Activated CD8-positive, alpha-beta T cell treated with anti-CD3 and anti-CD28 coated beads for 36 hours (primary cell): ENCODE measurements around the gene TMEM244. TPM values are rescaled to one million over a fixed set of nuclear protein-coding genes. Genes with fewer than 3 reads are reported as not detected.

Experiments
- ATAC-seq: fragments of 200-7000 bp; cut with Tn5 transposase; one replicate; pipeline ENCODE4 v1.10.0; 2021; ENCODE audit warnings: mild to moderate bottlenecking, moderate library complexity
- CTCF ChIA-PET: fragments of 350-600 bp; sonication (Branson Sonifier 250); formaldehyde crosslinking; loops from one replicate; lab custom pipeline; 2021; ENCODE audit warnings: antibody characterized with exemption; lab: Charles Lee
- POLR2A ChIA-PET: fragments of 350-600 bp; sonication (Branson Sonifier 250); formaldehyde crosslinking; loops from one replicate; lab custom pipeline; 2021; ENCODE audit warnings: antibody characterized with exemption; lab: Charles Lee
- DNase-seq: peaks from one replicate; pipeline ENCODE4 v3.0.0-alpha.2; 2020
- H3K27ac Mint-ChIP-seq: one replicate; pipeline ENCODE4 v1.8.0; 2021; ENCODE audit warnings: mild to moderate bottlenecking, mixed read lengths
- H3K27me3 Mint-ChIP-seq: one replicate; pipeline ENCODE4 v1.8.0; 2021; ENCODE audit warnings: mixed read lengths
- H3K36me3 Mint-ChIP-seq: one replicate; pipeline ENCODE4 v1.8.0; 2021; ENCODE audit warnings: low read depth, mixed read lengths
- H3K4me1 Mint-ChIP-seq: one replicate; pipeline ENCODE4 v1.8.0; 2021; ENCODE audit warnings: low read depth, mixed read lengths
- H3K4me3 Mint-ChIP-seq: one replicate; pipeline ENCODE4 v1.8.0; 2021; ENCODE audit warnings: mild to moderate bottlenecking, moderate library complexity, mixed read lengths
- H3K9me3 Mint-ChIP-seq: one replicate; pipeline ENCODE4 v1.8.0; 2021; ENCODE audit warnings: mixed read lengths
- CTCF ChIP-seq: fragments of 200-600 bp; IDR thresholded peaks from one replicate; pipeline ENCODE4 v1.8.0; 2022; ENCODE audit warnings: antibody characterized with exemption, mild to moderate bottlenecking
- intact Hi-C: fragments of 100-400 bp; cut with micrococcal nuclease; formaldehyde crosslinking; loops from one replicate; pipeline ENCODE4 v1.10.0; 2022
- total RNA-seq, 2 experiments: library from RNA; stranded (reverse); gene quantifications; one replicate each; pipeline ENCODE4 v1.2.3, GENCODE V29; 2021

The TMEM244 gene
- total RNA-seq, 2 experiments from 2014 or later = 0.54 TPM; not detected in 1

- Mint-ChIP-seq H3K27ac (no peak overlapping the region), H3K9me3 (no peaks in the 10 kb centered on the region), H3K4me1 (no peaks in the 10 kb centered on the region), H3K36me3 (no peaks in the 10 kb centered on the region), H3K4me3 (no peak overlapping the region), H3K27me3 (peaks cover 9% of the 10 kb centered on the region)
- ChIA-PET POLR2A (no interaction called here), CTCF (interaction anchor here (0.6 to 4.1 kb wide), 3 partner anchors 14 to 1995 kb away, joined by 3 to 24 read pairs (median 3); no protein-coding TSS in a partner anchor)
- intact Hi-C loops = no loop called here
- no peak for TF ChIP-seq CTCF
- DNase-seq (no peak), ATAC-seq (no peak)
These were observed 71.1 kb downstream of the TMEM244 start for GRCh38 chr6:129789974-129790373.

GRCh38 chr6:129787816-129788215 is 73.3 kb downstream of the TMEM244 start:
- Mint-ChIP-seq H3K36me3 (no peaks in the 10 kb centered on the region), H3K4me1 (no peaks in the 10 kb centered on the region), H3K4me3 (no peak overlapping the region), H3K27me3 (peaks cover 5% of the 10 kb centered on the region), H3K27ac (no peak overlapping the region), H3K9me3 (no peaks in the 10 kb centered on the region)
- no peak for TF ChIP-seq CTCF
- DNase-seq = no peak
- ChIA-PET CTCF (interaction anchor here (4.1 kb wide), 1 partner anchor 12 kb away, joined by 24 read pairs; no protein-coding TSS in a partner anchor), POLR2A (no interaction called here)
- intact Hi-C loops = no loop called here
- ATAC-seq = no peak

- Mint-ChIP-seq H3K4me1 (no peaks in the 10 kb centered on the region), H3K36me3 (no peaks in the 10 kb centered on the region), H3K9me3 (no peaks in the 10 kb centered on the region), H3K27me3 (peaks cover 5% of the 10 kb centered on the region), H3K27ac (no peak overlapping the region), H3K4me3 (no peak overlapping the region)
- TF ChIP-seq CTCF = no peak
- DNase-seq = no peak
- POLR2A ChIA-PET = no interaction called here
- ATAC-seq = no peak
- CTCF ChIA-PET = interaction anchor here (2.5 kb wide), 1 partner anchor 11 kb away, joined by 17 read pairs; no protein-coding TSS in a partner anchor
- intact Hi-C loops = no loop called here
These were observed 74.6 kb downstream of the TMEM244 start for GRCh38 chr6:129786548-129786947.

- no peaks in the 10 kb centered on the region for H3K4me1 Mint-ChIP-seq
- TF ChIP-seq CTCF = no peak
- DNase-seq = no peak
- no peaks in the 10 kb centered on the region for H3K36me3 Mint-ChIP-seq
- ATAC-seq = no peak
- H3K9me3 Mint-ChIP-seq = no peaks in the 10 kb centered on the region
- H3K27me3 Mint-ChIP-seq = peaks cover 5% of the 10 kb centered on the region
- H3K4me3 Mint-ChIP-seq = no peak overlapping the region
- H3K27ac Mint-ChIP-seq = no peak overlapping the region
- intact Hi-C loops = no loop called here
- POLR2A ChIA-PET = interaction anchor here (1.0 kb wide), 1 partner anchor 9 kb away, joined by 3 read pairs; no protein-coding TSS in a partner anchor
- CTCF ChIA-PET = interaction anchor here (0.7 to 2.5 kb wide), 2 partner anchors 11 to 41 kb away, joined by 3 to 17 read pairs; no protein-coding TSS in a partner anchor
These were observed 75.4 kb downstream of the TMEM244 start for GRCh38 chr6:129785756-129786135.

GRCh38 chr6:129785047-129785755 is 75.9 kb downstream of the TMEM244 start:
- no peak overlapping the region for H3K27ac Mint-ChIP-seq

More at GRCh38 chr6:129785047-129785755, 75.9 kb downstream of the TMEM244 start:
- ATAC-seq (no peak), DNase-seq (no peak)
- H3K36me3 Mint-ChIP-seq = no peaks in the 10 kb centered on the region
- peaks cover 5% of the 10 kb centered on the region for H3K27me3 Mint-ChIP-seq
- H3K9me3 Mint-ChIP-seq = no peaks in the 10 kb centered on the region
- intact Hi-C loops = no loop called here
- CTCF ChIA-PET = interaction anchor here (0.7 to 2.5 kb wide), 2 partner anchors 10 to 40 kb away, joined by 3 to 17 read pairs; no protein-coding TSS in a partner anchor
- POLR2A ChIA-PET = interaction anchor here (1.0 kb wide), 1 partner anchor 9 kb away, joined by 3 read pairs; no protein-coding TSS in a partner anchor
- no peaks in the 10 kb centered on the region for H3K4me1 Mint-ChIP-seq
- no peak overlapping the region for H3K4me3 Mint-ChIP-seq
- TF ChIP-seq CTCF = no peak
